Activated T-helper 17 cell treated with anti-CD3 and anti-CD28 coated beads, Interleukin-2, amount 50 U/mL, for 72 hours (primary cell): Measurements from ENCODE around the gene AMPH. TPM values are rescaled to one million over a fixed set of nuclear protein-coding genes. Genes with fewer than 3 reads are reported as not detected.
"Not testable (repeated sequence)": the region's sequence is repeated elsewhere in the genome, so short reads cannot be mapped to it uniquely, and the experiment has no call there.

ENCODE experiments used
- ATAC-seq: fragments of 150-1000 bp; cut with Tn5 transposase; replicated peaks from 2 replicates; pipeline ENCODE4 v1.10.0; 2021; ENCODE audit warnings: mild to moderate bottlenecking, moderate library complexity
- H3K27ac Mint-ChIP-seq: one replicate; pipeline ENCODE4 v1.8.0; 2022; ENCODE audit warnings: mixed read lengths
- H3K27me3 Mint-ChIP-seq: one replicate; pipeline ENCODE4 v1.8.0; 2022; ENCODE audit warnings: mixed read lengths
- H3K36me3 Mint-ChIP-seq: one replicate; pipeline ENCODE4 v1.8.0; 2022; ENCODE audit warnings: low read depth, mild to moderate bottlenecking, mixed read lengths
- H3K4me1 Mint-ChIP-seq: one replicate; pipeline ENCODE4 v1.8.0; 2022; ENCODE audit warnings: mixed read lengths
- H3K4me3 Mint-ChIP-seq: one replicate; pipeline ENCODE4 v1.8.0; 2022; ENCODE audit warnings: mild to moderate bottlenecking, mixed read lengths
- H3K9me3 Mint-ChIP-seq: one replicate; pipeline ENCODE4 v1.8.0; 2022; ENCODE audit warnings: mixed read lengths
- total RNA-seq, 2 donors: library from RNA; stranded (reverse); gene quantifications; one replicate each; pipeline ENCODE4 v1.2.3, GENCODE V29; 2022

AMPH gene
- total RNA-seq, 2 donors from 2014 or later = not detected

DNA sequence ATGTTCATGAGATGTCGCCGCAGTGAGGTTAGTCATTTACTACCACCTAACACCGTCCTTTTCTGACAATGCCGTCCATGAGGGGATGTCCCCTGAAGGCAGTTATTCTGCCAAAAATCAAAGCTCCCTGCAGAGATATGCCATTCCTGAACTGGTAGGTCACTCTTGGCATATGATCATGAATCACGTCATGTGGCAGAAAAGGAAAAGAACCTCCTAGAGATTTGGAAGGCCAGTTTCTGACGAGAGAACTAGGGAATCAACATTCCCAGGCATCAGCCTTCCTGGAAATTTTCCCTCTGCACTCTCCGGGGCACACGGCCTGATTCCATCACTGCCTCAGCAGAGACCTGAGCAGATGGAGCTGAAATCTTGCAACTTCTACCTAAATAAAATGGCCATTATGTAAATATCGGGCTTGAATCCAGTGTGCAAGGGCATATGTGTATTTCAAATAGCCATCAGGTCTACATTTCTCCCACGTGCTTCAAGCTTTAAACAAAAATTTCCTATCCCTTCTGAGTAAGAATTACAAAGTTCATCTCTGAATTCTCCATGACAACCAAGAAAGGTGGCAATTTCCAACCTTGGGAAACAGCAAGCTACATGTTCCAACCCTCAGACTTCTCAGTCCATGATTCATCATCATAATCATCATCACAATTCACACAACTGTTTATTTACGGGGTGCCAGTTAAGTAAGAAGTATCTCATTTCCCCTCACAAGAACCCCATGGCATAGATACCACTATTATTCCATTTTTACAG is 46.5 kb downstream of the AMPH start:
- H3K27me3 Mint-ChIP-seq = peaks cover 12% of the 10 kb centered on the region
- no peak overlapping the region for H3K4me3 Mint-ChIP-seq
- no peaks in the 10 kb centered on the region for H3K9me3 Mint-ChIP-seq
- no peaks in the 10 kb centered on the region for H3K4me1 Mint-ChIP-seq
- H3K27ac Mint-ChIP-seq = no peak overlapping the region
- no peak for ATAC-seq
- no peaks in the 10 kb centered on the region for H3K36me3 Mint-ChIP-seq

DNA sequence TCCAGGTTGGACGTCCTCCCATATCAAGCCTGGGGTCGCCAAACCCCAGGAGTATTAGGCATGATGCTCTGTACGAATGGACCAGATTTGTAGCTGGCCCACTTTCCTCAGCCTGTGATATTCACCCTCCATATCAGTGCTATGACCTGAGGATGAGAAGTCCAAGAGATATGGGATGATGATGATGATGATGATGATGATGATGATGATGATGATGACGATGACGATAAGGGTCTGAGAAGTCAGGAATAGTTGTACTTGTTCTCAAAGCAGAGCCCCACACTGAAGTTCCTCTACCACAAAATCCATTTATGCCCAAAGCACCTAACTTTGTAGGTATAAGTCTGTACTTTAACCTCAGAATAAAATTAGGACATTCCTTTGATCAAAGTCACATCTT is 50.7 kb downstream of the AMPH start:
- no peak for ATAC-seq
- peaks cover 10% of the 10 kb centered on the region for H3K27me3 Mint-ChIP-seq
- no peak overlapping the region for H3K4me3 Mint-ChIP-seq
- peaks cover 5% of the 10 kb centered on the region for H3K9me3 Mint-ChIP-seq
- H3K27ac Mint-ChIP-seq = no peak overlapping the region
- H3K36me3 Mint-ChIP-seq = no peaks in the 10 kb centered on the region
- H3K4me1 Mint-ChIP-seq = no peaks in the 10 kb centered on the region

DNA sequence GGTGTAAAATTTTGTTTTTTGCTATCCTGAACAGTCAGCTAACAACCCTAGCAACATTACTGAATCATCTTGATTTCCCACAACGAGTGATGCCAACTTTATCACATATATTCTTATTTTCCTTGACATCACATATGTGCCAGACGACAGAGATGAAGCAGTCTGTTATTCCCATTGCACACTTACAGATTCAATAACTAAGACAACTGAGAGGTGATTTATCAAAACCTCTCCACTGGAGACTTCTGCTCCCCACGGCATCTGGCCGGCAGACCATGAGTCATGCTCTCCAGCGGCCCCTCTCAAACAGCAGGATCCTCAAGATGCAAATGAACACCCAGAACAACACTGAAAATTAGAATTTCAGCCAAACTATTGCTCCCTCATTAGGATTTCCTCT is 57.1 kb downstream of the AMPH start:
- Mint-ChIP-seq H3K27me3 (no peaks in the 10 kb centered on the region), H3K4me1 (no peaks in the 10 kb centered on the region), H3K36me3 (no peaks in the 10 kb centered on the region), H3K27ac (no peak overlapping the region), H3K9me3 (peaks cover 7% of the 10 kb centered on the region), H3K4me3 (no peak overlapping the region)
- ATAC-seq = no peak

DNA sequence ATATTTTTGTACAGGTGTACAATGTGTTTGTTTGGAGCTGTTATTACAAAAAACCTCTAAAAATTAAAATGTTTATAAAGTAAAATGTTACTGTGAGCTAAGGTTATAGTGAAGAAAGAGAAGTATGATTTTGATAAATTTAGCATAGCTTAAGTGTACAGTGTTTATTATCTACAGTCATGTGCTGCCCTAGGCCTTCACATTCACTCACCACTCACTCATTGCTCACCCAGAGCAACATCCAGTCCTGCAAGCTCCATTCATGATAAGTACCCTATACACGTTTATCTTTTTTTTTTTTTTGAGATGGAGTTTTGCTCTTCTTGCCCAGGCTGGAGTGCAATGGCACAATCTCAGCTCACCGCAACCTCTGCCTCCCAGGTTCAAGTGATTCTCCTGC is 59.6 kb downstream of the AMPH start:
- not testable (repeated sequence) for H3K4me3 Mint-ChIP-seq, H3K36me3 Mint-ChIP-seq, H3K27me3 Mint-ChIP-seq, H3K4me1 Mint-ChIP-seq, H3K27ac Mint-ChIP-seq, ATAC-seq, H3K9me3 Mint-ChIP-seq

DNA sequence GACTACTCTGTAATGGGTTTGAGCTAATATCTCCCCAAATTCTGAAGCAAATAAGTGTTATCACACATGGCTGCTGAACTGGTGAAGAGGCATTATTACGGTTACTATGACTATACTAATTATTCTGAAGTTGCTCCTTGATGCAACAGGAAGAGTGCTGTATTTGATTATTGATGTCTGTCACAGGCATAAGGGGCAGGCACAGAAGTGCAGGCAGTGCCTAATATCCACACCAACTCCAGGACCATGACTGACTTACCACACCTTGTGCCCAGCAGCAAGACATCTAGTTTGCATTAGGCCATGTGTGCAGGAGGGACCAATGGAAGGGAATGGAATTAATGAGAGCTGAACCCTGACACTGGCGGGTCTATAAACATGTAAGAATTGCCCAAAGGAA is 62.7 kb downstream of the AMPH start:
- Mint-ChIP-seq H3K9me3 (no peaks in the 10 kb centered on the region), H3K27me3 (peaks cover 4% of the 10 kb centered on the region), H3K27ac (no peak overlapping the region), H3K4me3 (no peak overlapping the region), H3K36me3 (no peaks in the 10 kb centered on the region), H3K4me1 (no peaks in the 10 kb centered on the region)
- ATAC-seq = no peak

DNA sequence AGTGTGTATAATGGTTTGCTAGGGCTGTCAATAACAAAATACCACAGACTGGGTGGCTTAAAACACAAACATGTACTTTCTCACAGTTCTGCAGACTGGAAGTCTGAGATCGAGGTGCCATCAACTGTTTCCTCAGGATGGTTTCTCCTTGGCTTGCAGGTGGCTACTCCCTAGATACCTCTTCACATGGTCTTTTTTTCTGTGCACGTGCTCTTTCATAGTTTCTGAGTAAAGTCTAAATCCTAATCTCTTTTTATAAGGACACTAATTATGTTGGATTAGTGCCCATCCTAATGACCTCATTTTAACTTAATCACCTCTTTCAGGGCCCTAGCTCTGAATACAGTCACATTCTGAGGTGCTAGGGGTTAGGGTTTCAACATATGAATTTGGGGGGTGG is 65.9 kb downstream of the AMPH start:
- H3K27ac Mint-ChIP-seq = no peak overlapping the region
- H3K4me1 Mint-ChIP-seq = no peaks in the 10 kb centered on the region
- no peak for ATAC-seq
- H3K9me3 Mint-ChIP-seq = no peaks in the 10 kb centered on the region
- no peak overlapping the region for H3K4me3 Mint-ChIP-seq
- peaks cover 7% of the 10 kb centered on the region for H3K27me3 Mint-ChIP-seq
- no peaks in the 10 kb centered on the region for H3K36me3 Mint-ChIP-seq

DNA sequence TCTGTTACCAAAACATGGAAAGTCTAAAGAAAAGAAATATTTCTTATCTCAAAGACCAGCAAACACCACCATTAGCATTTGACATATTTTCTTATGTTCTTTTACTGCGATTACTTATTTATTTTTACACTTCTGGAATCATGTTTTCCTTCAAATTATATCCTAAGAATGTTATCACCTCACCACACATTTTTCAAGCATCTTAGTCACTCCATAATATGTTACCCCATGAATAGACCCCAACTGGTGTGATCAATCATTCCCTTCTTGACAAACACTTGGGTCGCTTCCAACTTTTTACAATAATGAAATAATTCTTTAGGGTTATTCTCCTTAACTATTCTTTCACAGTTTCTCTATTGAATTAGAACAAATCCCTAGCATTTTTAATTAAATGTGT is 67.4 kb downstream of the AMPH start:
- H3K4me1 Mint-ChIP-seq = no peaks in the 10 kb centered on the region
- H3K4me3 Mint-ChIP-seq = no peak overlapping the region
- no peak overlapping the region for H3K27ac Mint-ChIP-seq
- H3K36me3 Mint-ChIP-seq = no peaks in the 10 kb centered on the region
- H3K27me3 Mint-ChIP-seq = peaks cover 7% of the 10 kb centered on the region
- ATAC-seq = no peak
- H3K9me3 Mint-ChIP-seq = no peaks in the 10 kb centered on the region

DNA sequence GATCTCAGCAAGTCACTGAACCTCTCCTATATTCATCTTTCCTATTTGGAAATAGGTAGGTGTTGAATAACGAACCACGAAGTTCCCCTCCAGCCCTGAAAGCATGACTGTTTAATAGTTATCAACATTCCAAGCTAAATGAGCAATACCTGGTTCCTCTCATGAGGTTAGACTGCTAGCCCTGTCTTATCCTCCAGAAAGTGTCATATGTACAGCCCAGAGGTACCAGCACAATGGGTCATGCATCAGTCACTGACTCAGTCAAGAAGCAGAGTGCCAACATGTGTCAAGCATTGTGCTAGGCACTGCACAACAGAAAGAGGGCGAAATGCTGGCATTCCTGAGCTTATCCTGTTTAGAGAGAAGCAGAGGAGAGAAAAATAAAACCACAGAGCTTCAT is 70.0 kb downstream of the AMPH start:
- Mint-ChIP-seq H3K27me3 (peaks cover 15% of the 10 kb centered on the region), H3K9me3 (no peaks in the 10 kb centered on the region), H3K4me1 (no peaks in the 10 kb centered on the region), H3K36me3 (no peaks in the 10 kb centered on the region), H3K4me3 (no peak overlapping the region), H3K27ac (no peak overlapping the region)
- no peak for ATAC-seq

DNA sequence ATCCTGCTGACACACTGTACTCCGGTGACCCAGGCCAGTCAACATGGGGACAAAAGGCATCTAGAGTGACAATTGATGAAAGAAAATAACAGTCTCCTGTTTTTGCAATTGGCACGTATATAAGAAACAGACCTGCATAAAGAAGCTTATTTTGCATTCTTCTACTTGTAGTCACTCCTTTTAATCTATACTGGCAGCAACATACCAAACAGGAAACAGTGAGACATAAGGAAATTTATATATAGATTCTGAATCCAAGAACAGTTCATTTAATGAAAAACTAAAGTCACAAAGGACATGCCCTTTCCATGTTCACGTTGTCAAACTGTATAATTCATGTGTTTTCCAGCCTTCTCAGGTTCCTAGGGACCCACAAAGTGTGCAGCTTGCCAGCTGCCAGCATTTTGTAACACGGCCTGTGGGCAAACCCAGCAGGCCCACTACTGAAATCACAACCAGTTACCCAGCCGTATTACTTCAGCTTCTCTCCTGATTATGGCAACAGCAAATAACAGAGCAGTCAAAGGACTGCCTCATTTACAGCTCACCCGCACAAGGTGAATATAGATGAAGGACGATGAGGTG is 72.3 kb downstream of the AMPH start:
- H3K9me3 Mint-ChIP-seq = no peaks in the 10 kb centered on the region
- H3K4me1 Mint-ChIP-seq = no peaks in the 10 kb centered on the region
- peaks cover 14% of the 10 kb centered on the region for H3K27me3 Mint-ChIP-seq
- ATAC-seq = no peak
- H3K27ac Mint-ChIP-seq = no peak overlapping the region
- no peak overlapping the region for H3K4me3 Mint-ChIP-seq
- H3K36me3 Mint-ChIP-seq = no peaks in the 10 kb centered on the region

DNA sequence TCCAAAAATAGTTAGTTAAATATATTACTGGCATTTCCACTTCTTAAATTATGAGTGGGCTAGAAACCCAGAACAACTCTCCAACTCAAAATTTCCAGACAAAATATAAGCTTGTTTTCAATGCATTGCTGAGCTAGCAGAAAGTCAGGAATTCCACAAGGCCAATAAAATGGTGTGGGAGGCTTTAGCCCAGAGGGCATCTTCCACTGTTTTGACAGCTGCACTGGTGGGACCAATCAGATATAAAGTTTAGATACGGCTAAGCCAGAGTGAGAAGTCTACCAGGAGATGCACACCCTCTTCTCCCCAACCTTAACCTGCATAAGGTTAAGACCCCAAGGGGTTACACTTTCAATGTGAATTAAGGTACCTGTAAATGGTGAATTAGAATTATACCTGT is 76.6 kb downstream of the AMPH start:
- H3K27ac Mint-ChIP-seq = no peak overlapping the region
- H3K27me3 Mint-ChIP-seq = peaks cover 14% of the 10 kb centered on the region
- no peaks in the 10 kb centered on the region for H3K36me3 Mint-ChIP-seq
- no peak for ATAC-seq
- no peaks in the 10 kb centered on the region for H3K9me3 Mint-ChIP-seq
- no peak overlapping the region for H3K4me3 Mint-ChIP-seq
- H3K4me1 Mint-ChIP-seq = no peaks in the 10 kb centered on the region

DNA sequence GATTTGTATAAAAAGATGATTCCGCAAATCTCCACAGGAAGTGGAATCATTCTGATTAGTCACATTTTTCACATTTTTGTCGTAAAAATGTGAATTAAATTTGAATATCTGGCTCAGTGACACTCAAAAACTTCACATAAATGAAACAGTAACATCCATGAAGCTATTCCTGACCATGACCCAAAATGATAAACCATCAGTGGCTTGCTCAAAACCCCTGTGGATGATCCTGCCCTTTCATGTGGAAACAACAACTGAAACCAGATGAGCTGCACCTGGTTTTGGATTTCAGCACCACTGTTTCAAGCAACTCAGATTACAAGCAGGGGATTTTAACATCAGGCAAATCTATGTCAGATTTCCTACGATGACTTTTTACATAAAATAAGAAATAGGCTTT is 80.3 kb downstream of the AMPH start:
- peaks cover 13% of the 10 kb centered on the region for H3K27me3 Mint-ChIP-seq
- no peak overlapping the region for H3K27ac Mint-ChIP-seq
- ATAC-seq = no peak
- H3K4me1 Mint-ChIP-seq = no peaks in the 10 kb centered on the region
- H3K4me3 Mint-ChIP-seq = no peak overlapping the region
- no peaks in the 10 kb centered on the region for H3K9me3 Mint-ChIP-seq
- H3K36me3 Mint-ChIP-seq = no peaks in the 10 kb centered on the region

DNA sequence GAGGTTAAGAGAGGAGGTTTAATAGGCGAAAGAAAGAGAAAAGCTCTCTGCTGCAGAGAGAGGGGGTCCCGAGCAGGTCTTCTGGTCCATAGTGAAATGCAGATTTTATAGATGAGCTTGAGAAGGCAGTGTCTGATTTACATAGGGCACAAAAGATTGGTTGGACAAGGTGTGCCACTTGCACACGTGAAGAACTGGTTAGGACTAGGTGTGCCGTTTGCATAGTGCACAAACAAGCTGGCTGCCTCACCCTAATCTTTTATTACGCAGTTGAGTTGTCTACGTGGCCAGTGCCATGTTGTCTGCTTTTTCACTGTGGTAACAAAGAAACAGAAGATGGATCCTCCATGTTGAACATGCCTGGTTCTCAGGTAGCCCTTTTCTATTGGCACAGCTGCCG is 82.6 kb downstream of the AMPH start:
- Mint-ChIP-seq H3K9me3 (no peaks in the 10 kb centered on the region), H3K27me3 (peaks cover 9% of the 10 kb centered on the region), H3K36me3 (no peaks in the 10 kb centered on the region), H3K27ac (no peak overlapping the region), H3K4me1 (no peaks in the 10 kb centered on the region), H3K4me3 (no peak overlapping the region)
- ATAC-seq = no peak

DNA sequence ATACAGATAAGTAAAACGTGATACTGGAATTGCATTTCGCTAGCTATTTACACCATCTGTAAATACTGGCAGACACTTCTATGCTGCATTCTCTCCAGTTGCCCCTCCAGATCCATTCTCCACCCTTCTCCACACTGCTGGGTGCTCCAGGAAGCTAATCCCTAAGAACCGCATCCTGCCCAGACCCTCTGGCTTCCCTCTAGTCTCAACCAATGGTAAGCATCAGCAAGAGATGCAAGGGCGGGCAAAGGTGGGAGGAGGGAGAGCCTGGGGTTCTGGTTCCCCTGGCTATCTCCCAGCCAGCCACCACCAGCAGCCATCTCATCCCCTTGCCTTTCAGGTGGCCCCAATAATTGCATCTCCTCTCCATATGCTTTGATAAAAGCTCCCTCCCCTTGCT is 84.4 kb downstream of the AMPH start:
- Mint-ChIP-seq H3K27ac (no peak overlapping the region), H3K27me3 (peaks cover 9% of the 10 kb centered on the region), H3K9me3 (no peaks in the 10 kb centered on the region), H3K4me3 (no peak overlapping the region), H3K36me3 (no peaks in the 10 kb centered on the region), H3K4me1 (no peaks in the 10 kb centered on the region)
- ATAC-seq = no peak

DNA sequence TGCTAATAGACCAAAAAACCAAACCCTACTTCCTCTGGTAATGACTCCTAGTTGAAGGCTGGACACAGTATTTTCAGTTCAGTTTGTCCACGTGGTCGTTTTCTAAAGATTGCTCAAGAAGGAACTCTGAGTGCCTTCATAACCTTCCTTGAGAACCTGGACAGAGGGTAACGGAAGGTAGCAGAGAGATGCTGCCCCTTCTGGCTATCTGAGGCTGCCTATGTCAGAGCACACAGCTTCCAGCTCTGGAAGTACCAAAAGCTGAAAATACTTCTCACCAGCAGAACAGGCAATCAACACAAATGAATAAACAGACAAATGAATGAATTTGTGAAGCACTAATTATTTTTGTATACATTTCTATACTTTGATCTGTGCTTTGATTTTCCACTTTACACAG is 85.2 kb downstream of the AMPH start:
- ATAC-seq = no peak

DNA sequence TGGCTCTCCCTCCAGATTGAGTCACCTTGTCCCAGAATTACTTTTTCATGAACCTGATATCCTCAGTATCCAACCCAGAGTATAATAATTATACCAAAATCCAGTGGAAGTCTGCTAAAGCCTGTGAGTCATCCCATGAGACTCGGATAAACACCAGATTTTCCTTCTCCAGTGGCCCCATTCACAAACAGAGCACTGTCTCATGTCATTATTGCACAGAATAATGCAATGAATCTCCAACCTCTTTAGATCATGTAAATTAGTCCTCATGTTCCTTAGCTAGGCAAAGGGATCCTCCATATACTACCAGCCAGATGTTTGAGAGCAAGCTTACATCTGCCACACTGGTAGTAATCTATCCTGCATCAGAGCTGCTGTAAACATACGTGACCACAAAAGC is 89.0 kb downstream of the AMPH start:
- no peaks in the 10 kb centered on the region for H3K4me1 Mint-ChIP-seq
- no peak overlapping the region for H3K4me3 Mint-ChIP-seq
- ATAC-seq = no peak
- H3K27me3 Mint-ChIP-seq = no peaks in the 10 kb centered on the region
- H3K27ac Mint-ChIP-seq = no peak overlapping the region
- H3K36me3 Mint-ChIP-seq = no peaks in the 10 kb centered on the region
- H3K9me3 Mint-ChIP-seq = no peaks in the 10 kb centered on the region

More for the DNA sequence above, 85.2 kb downstream of the AMPH start:
- Mint-ChIP-seq H3K27ac (no peak overlapping the region), H3K4me3 (no peak overlapping the region), H3K9me3 (no peaks in the 10 kb centered on the region), H3K27me3 (peaks cover 9% of the 10 kb centered on the region), H3K4me1 (no peaks in the 10 kb centered on the region), H3K36me3 (no peaks in the 10 kb centered on the region)
